NCI-H510A treated with DMSO at 0.1 percent for 48 hours (cell line): Measurements from ENCODE around the gene RADIL.

Experiments used
- DNase-seq: peaks from one replicate; lab custom pipeline; 2025; lab: John Stamatoyannopoulos, UW

The RADIL gene

DNA sequence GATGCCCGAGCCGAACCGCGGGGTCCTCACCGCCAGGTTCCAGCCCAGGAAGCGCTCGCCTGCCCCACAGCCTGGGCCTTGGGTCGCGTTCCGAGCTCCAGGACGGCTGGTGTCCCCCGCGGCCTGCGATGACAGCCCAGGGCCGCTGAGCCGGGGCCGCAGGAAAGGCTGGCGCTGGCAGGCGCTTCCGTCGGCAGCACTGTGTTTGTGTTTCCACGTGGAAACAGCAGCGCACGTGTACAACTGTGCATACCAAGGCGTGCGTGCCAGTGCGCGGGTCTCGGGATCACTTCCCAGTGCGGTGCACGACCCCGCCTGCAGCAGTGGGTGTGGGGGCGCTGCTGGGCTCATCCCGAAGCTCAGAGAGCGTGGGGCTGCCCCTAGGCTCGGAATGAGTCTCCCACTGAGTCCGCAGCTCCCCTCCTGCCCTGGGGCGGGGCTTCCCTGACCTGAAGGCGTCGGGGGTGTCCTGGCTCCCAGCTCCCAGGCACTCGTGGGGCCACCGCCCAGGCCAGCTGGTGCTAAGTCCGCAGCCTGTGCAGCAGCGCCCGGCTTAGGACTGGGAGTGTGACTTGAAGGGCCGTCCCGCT lies 90.9 kb downstream of the RADIL start:
- DNase-seq, result no peak

DNA sequence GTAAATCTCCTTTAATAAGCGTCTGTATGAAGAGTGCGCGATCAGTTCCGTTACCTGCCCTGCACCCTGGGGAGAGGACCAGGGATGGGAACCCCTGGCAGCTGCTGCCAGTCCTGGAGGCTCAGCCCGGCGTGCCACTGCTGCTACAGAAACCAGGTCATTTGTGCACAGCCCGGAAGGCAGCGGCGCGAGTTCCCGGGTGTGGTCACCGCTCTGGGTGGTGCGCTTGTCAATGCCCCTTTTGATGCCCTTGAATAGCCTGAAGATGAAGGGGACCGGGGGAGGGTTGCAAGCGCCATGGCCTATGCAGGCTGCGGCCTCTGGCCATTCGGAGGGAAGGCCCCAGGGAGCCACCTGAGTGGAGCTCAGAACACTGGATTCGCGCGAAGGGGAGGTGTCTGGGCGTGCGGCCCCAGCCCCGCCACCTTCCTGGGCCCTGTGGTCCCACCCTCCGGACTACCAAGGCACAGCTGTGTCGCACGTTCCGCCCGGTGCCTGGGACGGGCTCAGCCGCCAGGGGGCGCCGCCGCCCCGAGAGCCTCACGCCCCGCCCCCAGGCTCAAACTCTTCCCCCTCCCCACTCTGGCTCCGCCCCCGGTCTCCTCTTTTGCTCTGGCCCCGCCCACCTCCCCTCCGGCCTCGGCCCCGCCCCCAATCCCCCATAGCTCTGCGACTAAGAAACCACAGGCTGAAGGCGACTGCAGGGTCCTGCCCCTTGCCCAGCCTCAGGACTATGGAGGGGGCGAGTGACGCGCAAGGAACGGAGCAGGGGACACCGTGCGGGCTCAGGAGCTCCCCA lies 91.6 kb downstream of the RADIL start:
- no peak for DNase-seq

DNA sequence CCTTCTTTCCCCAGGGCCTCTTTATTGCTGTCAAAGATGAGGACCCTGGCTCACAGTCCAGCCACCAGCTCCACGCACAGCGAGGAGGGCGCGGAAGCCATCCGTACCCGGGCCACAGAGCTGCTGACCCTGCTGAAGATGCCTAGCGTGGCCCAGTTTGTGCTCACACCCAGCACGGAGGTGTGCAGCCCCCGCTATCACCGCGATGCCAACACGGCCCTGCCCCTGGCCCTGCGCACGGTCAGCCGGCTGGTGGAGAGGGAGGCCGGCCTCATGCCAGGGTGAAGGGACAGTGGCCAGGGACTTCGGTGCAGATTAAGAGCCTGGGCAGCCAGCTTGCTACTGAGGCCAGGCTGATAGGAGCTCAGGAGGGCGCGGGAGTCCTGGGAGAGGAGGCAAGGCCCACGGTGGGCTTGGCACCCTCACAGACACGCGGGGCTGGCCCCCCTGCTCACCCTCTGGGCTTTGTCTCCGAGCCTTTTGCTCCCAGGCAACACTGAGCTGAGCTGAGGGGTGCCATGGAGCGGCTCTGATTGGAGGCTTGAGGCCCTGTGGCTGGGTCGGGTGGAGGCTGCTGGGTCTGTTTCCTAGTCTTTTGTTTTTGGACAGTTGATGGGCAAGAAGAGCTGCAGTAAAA lies 92.3 kb downstream of the RADIL start:
- no peak for DNase-seq

DNA sequence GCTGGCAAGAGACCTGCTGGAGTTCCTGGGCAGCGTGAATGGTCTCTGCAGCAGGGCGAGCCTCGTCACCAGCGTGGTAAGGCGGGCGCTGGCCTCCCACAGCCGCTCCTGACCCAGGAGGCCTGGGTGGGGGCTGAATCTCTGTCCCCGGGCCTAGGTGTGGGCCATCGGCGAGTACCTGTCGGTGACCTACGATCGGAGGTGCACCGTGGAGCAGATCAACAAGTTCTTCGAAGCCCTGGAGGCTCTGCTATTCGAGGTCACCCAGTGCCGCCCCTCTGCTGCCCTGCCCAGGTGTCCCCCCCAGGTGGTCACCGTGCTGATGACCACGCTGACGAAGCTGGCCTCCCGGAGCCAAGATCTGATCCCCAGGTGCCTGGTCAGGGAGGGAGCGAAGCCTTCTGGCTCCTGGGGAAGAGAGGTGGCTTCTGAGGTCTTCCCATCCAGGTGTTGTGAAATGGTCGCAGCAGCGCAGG lies 93.0 kb downstream of the RADIL start:
- no peak for DNase-seq

- no peak for DNase-seq
Observed at GRCh38 chr7:4790078-4790465, 93.4 kb downstream of the RADIL start.

GRCh38 chr7:4789194-4790077 lies 94.1 kb downstream of the RADIL start:
- DNase-seq, result no peak

DNA sequence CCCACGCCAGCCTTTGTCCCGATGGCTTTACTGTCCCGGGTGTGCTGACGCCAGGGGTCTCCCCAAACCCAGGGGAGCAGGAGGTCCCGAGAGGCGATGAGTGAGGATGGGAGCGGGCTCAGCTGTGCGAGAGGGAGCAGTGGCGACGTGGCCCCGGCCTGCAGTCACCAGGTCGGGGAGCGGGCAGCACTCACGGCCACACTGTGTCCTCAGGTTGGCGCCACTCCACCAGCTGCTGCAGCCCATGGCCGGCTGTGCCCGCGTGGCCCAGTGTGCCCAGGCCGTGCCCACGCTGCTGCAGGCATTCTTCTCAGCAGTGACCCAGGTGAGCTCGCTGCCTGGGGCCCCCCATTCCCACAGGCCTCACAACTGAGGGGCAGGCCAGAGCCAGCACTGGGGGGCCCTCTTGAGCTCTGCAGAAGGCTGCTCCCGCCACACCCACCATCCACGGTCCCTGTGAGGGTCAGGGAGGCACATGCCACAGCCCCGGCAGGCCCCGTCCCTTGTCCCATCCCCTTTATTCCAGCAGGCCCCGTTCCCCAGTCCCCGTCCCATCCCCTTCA lies 94.8 kb downstream of the RADIL start:
- no peak for DNase-seq

DNA sequence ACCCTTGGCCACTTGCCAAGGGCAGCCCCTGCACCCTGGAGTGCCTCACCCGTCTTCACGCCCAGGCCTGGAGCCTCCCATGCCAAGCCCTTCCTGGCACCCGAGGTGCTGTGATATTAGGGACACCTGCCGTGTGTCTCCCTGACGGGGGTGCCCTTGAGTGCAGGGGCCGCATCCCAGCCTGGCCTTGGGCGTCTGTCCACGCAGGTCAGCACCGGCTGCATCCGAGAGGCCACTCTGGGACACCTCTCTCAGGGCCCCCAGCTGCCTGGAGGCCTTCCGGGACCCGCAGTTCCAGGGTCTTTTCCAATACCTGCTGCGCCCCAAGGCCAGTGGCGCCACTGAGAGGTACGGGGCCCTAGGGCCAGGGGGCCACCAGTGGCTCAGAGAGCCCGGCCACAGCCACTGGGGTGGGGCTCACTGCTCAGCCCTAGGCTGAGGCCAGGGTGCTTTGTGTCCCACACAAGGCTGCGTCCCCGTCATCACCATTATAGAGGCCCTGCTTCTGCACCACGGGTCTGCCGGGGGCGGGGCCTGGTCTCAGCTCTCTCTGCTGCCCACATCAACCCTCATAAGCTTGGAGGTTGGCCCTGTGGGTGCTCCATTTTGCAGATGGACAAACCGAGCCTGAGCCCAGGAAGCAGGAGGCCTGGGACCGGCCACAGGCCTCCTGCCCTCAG lies 95.4 kb downstream of the RADIL start:
- DNase-seq, result no peak

DNA sequence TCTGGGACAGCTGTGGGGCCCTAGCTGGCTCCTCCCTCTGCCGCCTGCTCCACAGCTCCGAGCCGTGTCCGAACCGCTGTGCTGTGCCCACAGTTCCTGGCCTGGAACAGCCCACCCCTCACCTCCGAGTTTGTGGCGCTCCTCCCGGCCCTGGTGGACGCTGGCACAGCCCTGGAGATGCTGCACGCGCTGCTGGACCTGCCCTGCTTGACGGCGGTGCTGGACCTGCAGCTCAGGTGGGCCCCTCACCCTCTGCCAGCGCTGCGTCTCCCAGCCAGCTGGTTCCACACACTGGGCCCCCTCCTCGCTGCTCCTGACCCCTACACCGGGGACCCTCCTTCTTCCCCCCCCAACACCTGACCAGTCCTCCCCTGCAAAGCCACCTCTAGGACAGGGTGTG lies 96.0 kb downstream of the RADIL start:
- no peak for DNase-seq

- no peak for DNase-seq
Observed at GRCh38 chr7:4786015-4786414, 97.5 kb downstream of the RADIL start.

GRCh38 chr7:4785371-4785770 lies 98.1 kb downstream of the RADIL start:
- no peak for DNase-seq

- no peak for DNase-seq
Observed at GRCh38 chr7:4784799-4785198, 98.7 kb downstream of the RADIL start.

DNA sequence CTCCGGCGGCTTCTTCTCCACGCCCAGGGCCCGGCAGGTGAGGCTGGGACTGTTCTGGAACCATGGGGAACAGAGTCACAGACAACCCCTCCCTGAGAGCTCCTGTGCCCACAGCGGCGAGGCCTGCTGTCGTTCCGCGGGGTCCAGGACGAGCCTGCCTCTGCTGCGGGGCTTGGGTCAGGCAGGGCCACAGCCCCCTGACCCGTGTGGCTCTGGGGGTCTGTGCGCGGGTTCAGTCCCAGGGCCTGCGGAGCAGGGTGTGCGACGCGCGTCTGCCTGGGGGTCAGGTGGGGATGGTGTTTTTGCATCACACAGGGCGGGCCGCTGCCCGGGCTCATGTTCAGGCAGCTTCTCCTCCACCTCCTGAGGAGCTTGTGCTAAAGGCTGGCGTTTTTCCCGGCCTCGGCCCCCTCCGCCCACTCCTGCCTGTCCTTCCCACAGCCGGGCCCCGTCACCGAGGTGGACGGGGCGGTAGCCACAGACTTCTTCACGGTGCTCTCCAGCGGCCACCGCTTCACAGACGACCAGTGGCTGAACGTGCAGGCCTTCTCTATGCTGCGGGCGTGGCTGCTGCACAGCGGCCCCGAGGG lies 99.7 kb downstream of the RADIL start:
- no peak for DNase-seq

DNA sequence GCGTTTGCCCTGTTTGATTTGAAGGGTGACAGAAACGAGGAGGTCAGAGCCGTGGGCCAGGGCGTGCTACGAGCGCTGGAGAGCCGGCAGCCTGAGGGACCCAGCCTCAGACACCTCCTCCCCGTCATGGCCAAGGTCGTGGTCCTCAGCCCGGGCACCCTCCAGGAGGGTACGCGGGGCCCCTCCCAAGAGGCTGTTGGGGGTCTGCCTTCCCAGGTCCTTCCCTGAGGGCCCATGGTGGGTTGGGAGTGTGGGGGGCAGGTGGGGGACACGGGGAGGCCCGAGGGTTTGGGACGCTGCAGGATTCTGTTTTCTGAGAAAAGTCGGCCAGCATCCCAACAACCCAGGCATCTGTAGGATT lies 100.2 kb downstream of the RADIL start:
- DNase-seq, result no peak

GRCh38 chr7:4782333-4783291 lies 100.9 kb downstream of the RADIL start:
- no peak for DNase-seq

DNA sequence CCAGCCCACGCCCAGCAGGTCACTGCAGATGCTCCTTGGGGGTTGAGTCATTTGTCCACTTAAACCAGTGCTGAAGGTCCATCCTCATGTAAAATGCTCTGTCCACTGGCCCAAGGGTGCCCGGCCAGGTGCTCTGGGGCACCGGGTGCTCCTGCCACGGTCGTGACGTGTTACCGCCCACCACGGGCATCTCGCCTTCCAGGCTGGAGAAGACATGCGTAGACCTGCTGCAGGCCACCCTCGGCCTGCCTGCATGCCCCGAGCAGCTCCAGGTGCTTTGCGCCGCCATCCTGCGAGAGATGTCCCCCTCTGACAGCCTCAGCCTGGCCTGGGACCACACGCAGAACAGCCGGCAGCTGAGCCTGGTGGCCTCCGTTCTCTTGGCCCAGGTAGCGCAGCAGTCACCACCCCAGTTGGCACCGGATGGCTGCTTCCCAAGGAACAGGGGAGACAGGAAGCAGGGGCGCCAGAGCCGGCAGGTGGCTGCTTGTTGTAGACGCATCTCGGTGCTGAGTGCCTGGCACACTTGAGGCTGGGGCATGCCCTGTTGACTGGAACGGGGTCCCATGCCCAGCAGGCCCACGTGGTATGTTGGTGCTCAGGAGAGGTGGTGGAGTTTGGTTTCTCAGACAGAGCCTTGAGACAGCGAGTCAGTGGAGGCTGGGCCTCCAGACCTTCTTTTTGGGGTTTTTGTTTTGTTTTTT lies 102.0 kb downstream of the RADIL start:
- no peak for DNase-seq

GRCh38 chr7:4779118-4779517 lies 104.4 kb downstream of the RADIL start:
- no peak for DNase-seq

DNA sequence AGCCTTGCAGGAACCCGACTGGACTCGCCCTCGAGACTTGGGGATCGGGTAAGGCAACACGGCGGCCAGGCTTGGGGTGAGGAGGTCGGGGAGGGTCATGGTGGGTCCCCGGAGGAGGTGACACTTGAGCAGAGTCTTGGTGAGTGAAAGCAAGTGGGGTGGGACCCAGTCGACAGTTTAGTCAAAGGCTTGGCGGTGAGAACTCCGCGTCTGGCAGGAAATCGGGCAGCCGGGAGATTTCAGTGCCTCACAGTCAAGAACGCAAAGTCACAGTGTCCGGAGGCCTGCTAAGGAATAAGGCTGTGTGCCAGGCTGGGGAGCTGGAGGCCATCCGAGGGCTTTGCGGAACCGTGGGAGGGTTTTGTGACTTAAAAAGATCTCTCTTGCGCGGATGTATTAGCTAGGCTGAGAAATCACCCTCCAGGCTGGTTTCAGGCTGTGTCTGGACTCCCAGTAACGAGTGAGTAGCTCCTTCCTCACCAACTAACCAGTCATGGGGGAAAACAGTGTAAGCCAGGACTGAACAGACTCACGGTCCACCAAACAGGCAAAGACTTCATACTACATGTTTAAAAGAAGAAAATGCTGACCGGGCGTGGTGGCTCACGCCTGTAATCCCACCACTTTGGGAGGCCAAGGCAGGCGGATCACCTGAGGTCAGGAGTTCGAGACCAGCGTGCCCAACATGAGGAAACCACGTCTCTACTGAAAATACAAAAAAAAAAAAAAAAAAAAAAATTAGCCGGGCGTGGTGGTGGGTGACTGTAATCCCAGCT lies 107.5 kb downstream of the RADIL start:
- no peak for DNase-seq
